ENCODE data around the gene ZDHHC5.

ZDHHC5 gene

GRCh38 chr11:57667736-57668433 lies at the start of gene ZDHHC5 (continued):
- 0 out of 2 replicates have a peak, but pooled peaks have one; percentile 36 for TF ChIP-seq ZSCAN5A (tag by site-specific recombination; IDR thresholded peaks at IDR 0.05)
- no peak for TF ChIP-seq RBAK (tag by site-specific recombination; IDR thresholded peaks at IDR 0.05)
- no peak for TF ChIP-seq ZNF529 (tag by site-specific recombination; IDR thresholded peaks at IDR 0.05; ENCODE audit: insufficient replicate concordance)
- TF ChIP-seq SCRT2 (tag by site-specific recombination; IDR thresholded peaks at IDR 0.05): no peak
- TF ChIP-seq ZBTB21 (tag by site-specific recombination; IDR thresholded peaks at IDR 0.05): no peak
- TF ChIP-seq ZNF843 (tag by site-specific recombination; IDR thresholded peaks at IDR 0.05): peak; percentile 34; the same call in 1 of the 2 replicates
- no peak for TF ChIP-seq PRDM6 (tag by site-specific recombination; IDR thresholded peaks at IDR 0.05)
- TF ChIP-seq ZNF26 (tag by site-specific recombination; IDR thresholded peaks at IDR 0.05): no peak
- no peak for TF ChIP-seq ZNF639 (tag by site-specific recombination; IDR thresholded peaks at IDR 0.05)
- peak; percentile 47 for TF ChIP-seq ZBTB17 (tag by site-specific recombination; IDR thresholded peaks at IDR 0.05)
- TF ChIP-seq MYNN (tag by site-specific recombination; IDR thresholded peaks at IDR 0.05; ENCODE audit: borderline replicate concordance): no peak
- TF ChIP-seq ZNF391 (tag by site-specific recombination; IDR thresholded peaks at IDR 0.05; ENCODE audit: borderline replicate concordance, low read depth): no peak
- peak; percentile 70 for TF ChIP-seq ZNF341 (tag by site-specific recombination; IDR thresholded peaks at IDR 0.05; ENCODE audit: low read depth)
- TF ChIP-seq ZNF585B (tag by site-specific recombination; IDR thresholded peaks at IDR 0.05): no peak
- TF ChIP-seq SALL2 (tag by site-specific recombination; IDR thresholded peaks at IDR 0.05; ENCODE audit: borderline replicate concordance): no peak
- no peak for TF ChIP-seq ZNF239 (tag by site-specific recombination; IDR thresholded peaks at IDR 0.05)
- no peak for TF ChIP-seq ZFP3 (tag by site-specific recombination; IDR thresholded peaks at IDR 0.05; ENCODE audit: low read depth)
- TF ChIP-seq ZNF350 (tag by site-specific recombination; IDR thresholded peaks at IDR 0.05): no peak
- TF ChIP-seq ZNF211 (tag by site-specific recombination; IDR thresholded peaks at IDR 0.05; ENCODE audit: low read depth): no peak
- TF ChIP-seq ZBTB20 (tag by site-specific recombination; IDR thresholded peaks at IDR 0.05): no peak; the same call in 1 of the 2 replicates
- TF ChIP-seq ZNF561 (tag by site-specific recombination; IDR thresholded peaks at IDR 0.05; ENCODE audit: borderline replicate concordance): peak; percentile 73; the same call in 1 of the 2 replicates
- no peak for TF ChIP-seq ZNF202 (tag by site-specific recombination; IDR thresholded peaks at IDR 0.05; ENCODE audit: borderline replicate concordance)
- no peak for TF ChIP-seq BCL11B (tag by site-specific recombination; IDR thresholded peaks at IDR 0.05; ENCODE audit: low read depth)
- TF ChIP-seq ZNF23 (tag by site-specific recombination; IDR thresholded peaks at IDR 0.05; ENCODE audit: borderline replicate concordance): no peak

Measured in HEK293 (cell line).